HUDEP-2 (cell line): ENCODE measurements around the gene NAA10.

Experiments used
- DNase-seq, 76 experiments: peaks; one replicate each; lab custom pipeline; 2025; ENCODE audit not compliant: unreplicated experiment in 76 of 76; lab: John Stamatoyannopoulos, UW

NAA10 gene

GRCh38 chrX:153934762-153935325 lies at the start of gene NAA10:
Gene NAA10, minus strand, starts transcription at chrX:153935037. Its CDS starts 133 bp downstream, at chrX:153934904.
- peak in 61 of 76 experiments; percentile 2 to 75 (median 48) for DNase-seq

- DNase-seq: no peak
Observed at GRCh38 chrX:153983321-153983801, 48.5 kb upstream of the NAA10 start.

- peak in 1 of 76 experiments; percentile 5 for DNase-seq
Observed at GRCh38 chrX:153981771-153982533, 47.1 kb upstream of the NAA10 start.

- DNase-seq: peak in 1 of 76 experiments; percentile 18
Observed at GRCh38 chrX:153981231-153981630, 46.4 kb upstream of the NAA10 start.

- peak in 6 of 76 experiments; percentile 0 to 19 (median 9) for DNase-seq
Observed at GRCh38 chrX:153980394-153980793, 45.6 kb upstream of the NAA10 start.

- DNase-seq: no peak
Observed at GRCh38 chrX:153974726-153975286, 40.0 kb upstream of the NAA10 start.

- DNase-seq: no peak
Observed at GRCh38 chrX:153974003-153974725, 39.3 kb upstream of the NAA10 start.

- DNase-seq: peak in 1 of 76 experiments; percentile 12
Observed at GRCh38 chrX:153973127-153974002, 38.5 kb upstream of the NAA10 start.

GRCh38 chrX:153972368-153973126 lies 37.7 kb upstream of the NAA10 start, which contains the start of gene TMEM187:
Gene TMEM187, plus strand, starts transcription at chrX:153972754. Its CDS starts 9,309 bp downstream, at chrX:153982063.
- DNase-seq: peak in 72 of 76 experiments; percentile 13 to 89 (median 78)

GRCh38 chrX:153971450-153972367 lies 36.9 kb upstream of the NAA10 start, which contains the start of gene HCFC1:
Gene HCFC1, minus strand, starts transcription at chrX:153971818. Its CDS starts 978 bp downstream, at chrX:153970840.
- DNase-seq: peak in 75 of 76 experiments; percentile 6 to 91 (median 77)

- peak in 71 of 76 experiments; percentile 3 to 80 (median 64) for DNase-seq
Observed at GRCh38 chrX:153971124-153971449, 36.2 kb upstream of the NAA10 start.

- peak in 57 of 76 experiments; percentile 1 to 68 (median 36) for DNase-seq
Observed at GRCh38 chrX:153970357-153971123, 35.7 kb upstream of the NAA10 start.

- DNase-seq: peak in 2 of 76 experiments; percentile 31 to 32
Observed at GRCh38 chrX:153969904-153970356, 35.1 kb upstream of the NAA10 start.

- no peak for DNase-seq
Observed at GRCh38 chrX:153969125-153969903, 34.5 kb upstream of the NAA10 start.

GRCh38 chrX:153968754-153969124 lies 33.9 kb upstream of the NAA10 start:
- DNase-seq: peak in 30 of 76 experiments; percentile 0 to 31 (median 14)

GRCh38 chrX:153968255-153968654 lies 33.4 kb upstream of the NAA10 start:
- DNase-seq: no peak
